HG03439 (cell line): ENCODE data around the gene STX16.

Experiments used
- ATAC-seq: cut with Tn5 transposase; IDR thresholded peaks from one replicate; pipeline ENCODE4 v1.9.1; 2021; ENCODE audit warnings: mild to moderate bottlenecking, moderate library complexity; ENCODE audit not compliant: unreplicated experiment

STX16 gene

GRCh38 chr20:58695895-58696375 is 44.9 kb downstream of the STX16 start:
- ATAC-seq = no peak

- ATAC-seq = no peak
These were observed 45.4 kb downstream of the STX16 start for GRCh38 chr20:58696411-58696961.

GRCh38 chr20:58697201-58697866 is 46.3 kb downstream of the STX16 start:
- ATAC-seq = no peak

DNA sequence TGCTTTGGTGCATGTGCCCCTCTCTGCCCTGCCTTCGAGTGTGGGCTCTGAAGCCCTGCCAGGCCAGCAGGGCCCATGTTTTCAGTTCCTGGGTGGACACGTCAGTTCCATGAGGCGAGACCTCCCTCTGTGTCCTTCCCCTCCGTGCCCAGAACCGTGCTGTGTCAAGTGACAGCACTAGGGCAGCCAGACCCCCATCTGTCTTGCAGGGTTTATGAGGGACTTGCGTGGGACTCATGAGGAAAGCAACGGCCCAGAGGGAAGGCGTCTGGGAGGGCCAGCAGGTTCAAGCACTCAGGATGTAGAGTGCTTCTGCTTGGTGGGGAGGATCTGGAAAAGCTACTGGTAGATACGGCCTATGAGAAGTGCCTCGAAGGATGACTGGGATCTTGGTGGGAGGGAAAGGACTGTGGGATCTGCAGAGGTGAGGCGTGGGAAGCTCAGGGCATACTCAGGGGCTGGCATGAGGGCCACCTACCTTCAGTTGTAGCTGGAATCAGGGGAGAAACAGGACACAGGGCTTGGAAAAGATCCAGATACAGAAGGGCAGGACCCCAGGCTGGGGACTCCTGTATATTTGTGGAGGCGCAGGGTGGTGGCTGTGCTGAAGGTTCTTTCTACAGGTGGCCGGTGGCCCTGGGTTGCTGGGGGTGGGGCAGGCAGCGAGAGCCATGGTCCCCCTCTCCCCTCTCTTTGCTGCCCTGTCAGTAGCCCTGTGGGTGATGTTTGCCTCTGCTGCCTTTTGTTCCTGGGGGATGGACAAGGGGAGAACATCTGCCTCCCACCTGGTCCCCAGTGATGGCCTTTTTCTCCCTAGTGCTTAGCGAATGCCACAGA is 47.0 kb downstream of the STX16 start:
- ATAC-seq = no peak

DNA sequence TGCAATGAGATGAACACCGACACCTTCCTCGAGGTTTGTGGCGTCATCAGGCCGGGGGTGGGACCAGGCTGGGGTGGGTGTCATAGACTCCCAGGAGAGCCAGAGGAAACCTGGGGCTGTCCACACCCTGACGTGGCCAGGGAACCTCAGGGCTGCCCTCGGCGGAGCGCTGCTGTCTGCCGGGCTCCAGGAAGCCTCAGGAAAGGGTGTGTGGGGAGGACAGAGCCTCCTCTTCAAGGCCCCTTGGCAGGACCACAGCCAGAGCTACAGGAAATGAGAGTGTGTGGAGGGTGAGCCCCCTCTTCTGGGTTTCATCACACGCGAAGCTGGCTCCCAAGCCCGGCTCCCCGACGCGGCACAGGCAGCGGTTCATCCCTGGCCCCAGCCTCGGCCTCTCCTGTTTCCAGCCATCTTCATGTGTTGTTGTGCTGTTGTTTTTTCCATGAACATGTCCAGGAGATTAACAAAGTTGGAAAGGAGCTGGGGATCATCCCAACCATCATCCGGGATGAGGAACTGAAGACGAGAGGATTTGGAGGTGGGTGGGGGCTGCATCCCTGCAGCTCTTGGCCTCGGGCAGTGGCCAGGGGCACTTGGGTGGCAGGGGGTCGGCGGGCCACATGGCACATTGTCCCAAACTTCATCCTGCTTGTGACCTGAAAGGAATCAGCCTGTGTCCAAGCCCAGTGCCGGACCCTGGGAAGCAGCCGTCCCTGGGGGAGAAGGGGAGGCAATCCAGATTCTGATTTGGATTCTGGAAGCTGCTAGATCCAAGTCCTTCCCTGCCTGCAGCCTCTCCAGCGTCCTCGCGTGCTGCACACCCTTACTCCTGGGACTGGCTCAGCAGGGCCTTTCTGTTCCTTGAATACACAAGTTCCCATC is 47.9 kb downstream of the STX16 start:
- no peak for ATAC-seq

DNA sequence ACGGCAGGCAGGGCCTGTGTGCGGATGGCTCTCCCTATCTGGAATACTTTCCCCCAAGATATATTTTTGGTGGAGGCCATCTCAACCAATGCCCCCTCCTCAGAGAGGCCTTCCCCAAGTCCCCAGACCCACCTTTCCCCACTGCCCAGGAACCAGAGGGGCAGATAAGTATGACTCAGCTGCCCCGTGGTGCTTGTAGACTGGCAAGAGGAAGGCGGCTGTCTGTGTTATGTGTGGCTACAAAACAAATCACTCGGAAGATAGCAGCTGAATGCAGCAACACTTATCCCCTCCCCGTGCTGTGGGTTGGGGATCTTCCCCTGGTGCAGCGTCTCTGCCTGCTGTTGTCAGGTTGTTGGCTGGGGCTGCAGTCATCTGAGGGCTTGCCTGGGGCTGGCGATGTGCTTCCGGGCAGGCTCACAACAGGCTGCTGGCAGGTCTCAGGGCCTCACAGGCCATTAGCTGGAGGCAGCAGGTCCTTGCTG is 48.6 kb downstream of the STX16 start:
- ATAC-seq = no peak

- ATAC-seq = no peak
These were observed 49.2 kb downstream of the STX16 start for GRCh38 chr20:58700121-58700821.

DNA sequence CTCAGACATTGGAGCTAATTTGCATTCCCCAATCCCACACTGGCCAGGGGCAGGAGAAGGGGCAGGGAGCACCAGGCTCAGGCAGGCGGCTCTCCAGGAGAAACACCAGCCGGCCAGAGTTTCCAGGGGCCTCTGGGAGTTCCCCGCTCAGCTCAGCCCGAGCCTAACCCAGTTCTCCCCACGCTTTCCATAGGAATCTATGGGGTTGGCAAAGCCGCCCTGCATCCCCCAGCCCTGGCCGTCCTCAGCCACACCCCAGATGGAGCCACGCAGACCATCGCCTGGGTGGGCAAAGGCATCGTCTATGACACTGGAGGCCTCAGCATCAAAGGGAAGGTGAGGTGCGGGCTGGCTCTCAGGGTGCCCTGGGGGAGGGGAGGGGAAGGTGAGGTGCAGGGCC is 49.7 kb downstream of the STX16 start:
- ATAC-seq = no peak

GRCh38 chr20:58701431-58702160 is 50.5 kb downstream of the STX16 start:
- ATAC-seq = no peak

GRCh38 chr20:58702161-58702510 is 51.1 kb downstream of the STX16 start:
- no peak for ATAC-seq

DNA sequence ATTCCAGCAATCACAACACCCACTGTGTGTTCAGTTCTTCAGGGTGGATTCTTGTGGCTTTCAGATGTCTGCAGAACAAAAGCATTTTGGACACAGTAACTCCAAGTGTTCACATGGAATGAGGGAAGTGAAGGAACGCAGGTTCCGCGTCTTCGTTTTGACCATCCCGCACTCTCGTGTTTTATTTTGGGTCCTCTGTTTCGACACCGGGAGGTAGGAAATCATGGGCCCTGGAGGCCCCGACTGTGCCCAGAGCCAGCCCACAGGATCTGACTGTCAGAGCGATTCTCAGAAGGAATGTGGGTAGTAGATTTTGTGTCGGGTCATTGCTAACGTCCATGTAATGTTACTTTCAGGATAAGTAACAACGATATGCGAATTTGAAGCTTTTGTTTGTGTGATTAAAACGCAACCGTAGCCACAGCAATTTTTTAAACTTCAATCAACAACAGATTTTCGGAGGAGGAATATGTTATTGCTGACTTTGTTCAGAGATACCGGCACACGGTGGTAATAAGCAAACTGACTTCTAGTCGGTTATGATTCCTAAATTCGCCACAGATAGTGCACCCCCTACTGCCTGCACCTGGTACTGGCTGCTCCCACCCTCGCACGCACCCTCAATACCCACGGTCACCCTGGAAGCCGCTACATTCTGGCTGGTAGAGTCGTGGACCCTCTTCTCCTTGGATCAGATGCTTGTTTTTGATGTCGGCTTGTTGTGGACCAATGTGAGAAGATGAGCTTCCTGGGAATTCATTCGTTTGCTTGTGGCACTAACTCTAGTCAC is 52.0 kb downstream of the STX16 start:
- no peak for ATAC-seq

GRCh38 chr20:58703765-58704371 is 52.8 kb downstream of the STX16 start:
- no peak for ATAC-seq

- ATAC-seq = no peak
These were observed 54.3 kb downstream of the STX16 start for GRCh38 chr20:58705208-58705926.

- no peak for ATAC-seq
These were observed 55.2 kb downstream of the STX16 start for GRCh38 chr20:58706150-58706892.

DNA sequence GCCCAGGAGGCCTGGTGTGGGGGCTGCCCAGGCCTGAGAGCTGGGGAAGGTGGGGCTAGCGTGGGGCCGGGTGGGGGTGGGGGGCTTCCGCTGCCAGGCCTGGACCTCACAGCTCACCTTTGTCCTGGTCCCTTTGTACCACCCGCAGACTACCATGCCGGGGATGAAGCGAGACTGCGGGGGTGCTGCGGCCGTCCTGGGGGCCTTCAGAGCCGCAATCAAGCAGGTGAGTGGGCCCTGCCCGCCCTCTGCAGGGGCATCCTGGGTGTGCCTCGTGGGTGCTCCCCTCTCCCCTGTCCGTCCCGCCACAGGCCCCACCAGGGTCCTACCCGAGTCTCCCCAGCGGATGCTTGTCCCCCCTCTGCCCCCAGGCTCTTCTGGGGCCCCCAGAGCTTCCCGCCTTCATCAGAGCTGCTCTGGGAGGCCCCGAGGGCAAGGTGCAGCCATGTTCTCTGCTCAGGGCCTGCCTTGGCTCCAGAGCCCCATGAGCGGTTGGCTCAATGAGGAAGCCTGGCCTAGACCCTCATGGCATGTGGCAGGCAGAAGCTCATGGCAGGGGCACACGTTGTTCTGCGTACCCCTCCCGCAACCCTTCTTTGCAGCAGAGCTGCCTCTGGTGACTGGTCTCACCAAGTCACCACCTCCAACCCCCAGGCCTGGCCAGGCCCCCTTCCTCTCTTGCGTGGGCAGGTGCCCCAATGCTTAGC is 56.0 kb downstream of the STX16 start:
- no peak for ATAC-seq

DNA sequence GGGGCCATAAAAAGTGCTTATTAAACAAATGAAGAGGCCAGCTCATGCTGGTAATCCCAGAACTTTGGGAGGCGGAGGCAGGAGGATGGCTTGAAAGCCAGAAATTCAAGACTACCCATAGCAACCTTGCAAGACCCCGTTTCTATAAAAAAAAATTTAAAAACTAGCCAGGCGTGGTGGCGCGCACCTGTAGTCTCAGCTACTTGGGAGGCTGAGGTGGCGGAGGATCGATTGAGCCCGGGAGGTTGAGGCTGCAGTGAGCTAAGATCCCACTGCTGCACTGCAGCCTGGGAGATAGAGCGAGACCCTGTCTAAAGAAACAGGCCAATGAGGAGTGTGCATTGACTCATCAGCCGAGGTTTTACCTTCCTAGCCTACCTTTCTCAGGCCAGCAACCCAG is 56.7 kb downstream of the STX16 start:
- ATAC-seq = no peak
